ENCODE data around the gene BMPER. TPM values are rescaled to one million over a fixed set of nuclear protein-coding genes. Genes with fewer than 3 reads are reported as not detected.

BMPER gene
- total RNA-seq, 6 experiments from 2014 or later = 9.4 to 13.5 (median 11.1) TPM

DNA sequence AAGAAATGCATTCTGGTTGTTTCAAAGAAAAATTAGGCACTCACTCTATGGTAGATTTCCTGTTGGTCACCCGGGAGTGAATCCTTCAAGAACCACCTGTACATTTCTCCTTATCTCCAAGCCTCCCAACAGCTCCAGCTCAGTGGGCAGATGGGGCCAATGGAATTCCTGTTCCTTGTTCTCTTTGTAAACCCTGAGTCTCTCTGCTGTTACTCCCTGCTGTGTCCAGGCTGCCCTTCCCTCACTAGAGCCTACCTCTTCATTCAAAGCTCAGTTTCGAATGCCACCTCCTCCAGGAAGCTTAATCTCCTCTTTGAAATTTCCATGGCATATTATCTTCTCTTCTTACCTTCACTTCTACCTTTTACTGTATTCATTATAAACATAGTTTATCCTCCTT lies 3.5 kb upstream of the BMPER start:
- no peaks in the 10 kb centered on the region; the same call in 1 of the 2 replicates for H3K27me3 Mint-ChIP-seq (ENCODE audit: insufficient read depth)
- H3K36me3 Mint-ChIP-seq (ENCODE audit: low read depth) = no peaks in the 10 kb centered on the region
- no peak overlapping the region for H3K27ac Mint-ChIP-seq
- no peak for DNase-seq
- H3K4me3 Mint-ChIP-seq = no peak overlapping the region
- no peaks in the 10 kb centered on the region for H3K9me3 Mint-ChIP-seq
- TF ChIP-seq, protein P1, sequence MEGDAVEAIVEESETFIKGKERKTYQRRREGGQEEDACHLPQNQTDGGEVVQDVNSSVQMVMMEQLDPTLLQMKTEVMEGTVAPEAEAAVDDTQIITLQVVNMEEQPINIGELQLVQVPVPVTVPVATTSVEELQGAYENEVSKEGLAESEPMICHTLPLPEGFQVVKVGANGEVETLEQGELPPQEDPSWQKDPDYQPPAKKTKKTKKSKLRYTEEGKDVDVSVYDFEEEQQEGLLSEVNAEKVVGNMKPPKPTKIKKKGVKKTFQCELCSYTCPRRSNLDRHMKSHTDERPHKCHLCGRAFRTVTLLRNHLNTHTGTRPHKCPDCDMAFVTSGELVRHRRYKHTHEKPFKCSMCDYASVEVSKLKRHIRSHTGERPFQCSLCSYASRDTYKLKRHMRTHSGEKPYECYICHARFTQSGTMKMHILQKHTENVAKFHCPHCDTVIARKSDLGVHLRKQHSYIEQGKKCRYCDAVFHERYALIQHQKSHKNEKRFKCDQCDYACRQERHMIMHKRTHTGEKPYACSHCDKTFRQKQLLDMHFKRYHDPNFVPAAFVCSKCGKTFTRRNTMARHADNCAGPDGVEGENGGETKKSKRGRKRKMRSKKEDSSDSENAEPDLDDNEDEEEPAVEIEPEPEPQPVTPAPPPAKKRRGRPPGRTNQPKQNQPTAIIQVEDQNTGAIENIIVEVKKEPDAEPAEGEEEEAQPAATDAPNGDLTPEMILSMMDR (IDR thresholded peaks at IDR 0.05) = no peak
- H3K4me1 Mint-ChIP-seq (ENCODE audit: low read depth) = peaks cover 62% of the 10 kb centered on the region

DNA sequence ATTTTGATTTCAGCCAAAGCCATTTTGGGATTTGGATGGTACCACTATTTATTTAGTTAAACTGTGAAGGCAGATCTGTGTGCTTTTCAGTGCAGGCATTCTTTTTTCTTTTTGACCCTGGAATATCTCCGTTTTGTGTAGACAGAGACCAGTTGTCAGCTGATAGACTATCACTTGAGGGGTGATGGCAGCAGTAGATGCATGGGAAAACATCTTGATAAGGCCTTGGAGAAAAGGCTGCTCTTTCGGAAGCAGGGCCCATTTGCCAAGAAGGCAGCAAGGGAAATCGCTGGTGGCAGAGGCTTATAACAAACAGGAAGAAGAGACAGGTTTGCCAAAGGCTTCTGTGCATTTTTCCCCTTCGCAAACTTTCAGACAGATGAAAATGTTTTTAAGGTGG lies 2.6 kb upstream of the BMPER start:
- Mint-ChIP-seq H3K9me3 (no peaks in the 10 kb centered on the region), H3K27ac (no peak overlapping the region), H3K4me3 (peak overlapping the region; percentile 10; the same call in 1 of the 2 replicates), H3K4me1 (ENCODE audit: low read depth) (peaks cover 71% of the 10 kb centered on the region), H3K36me3 (ENCODE audit: low read depth) (no peaks in the 10 kb centered on the region), H3K27me3 (ENCODE audit: insufficient read depth) (no peaks in the 10 kb centered on the region; the same call in 1 of the 2 replicates)
- TF ChIP-seq, protein P1 (IDR thresholded peaks at IDR 0.05) = no peak
- no peak for DNase-seq

DNA sequence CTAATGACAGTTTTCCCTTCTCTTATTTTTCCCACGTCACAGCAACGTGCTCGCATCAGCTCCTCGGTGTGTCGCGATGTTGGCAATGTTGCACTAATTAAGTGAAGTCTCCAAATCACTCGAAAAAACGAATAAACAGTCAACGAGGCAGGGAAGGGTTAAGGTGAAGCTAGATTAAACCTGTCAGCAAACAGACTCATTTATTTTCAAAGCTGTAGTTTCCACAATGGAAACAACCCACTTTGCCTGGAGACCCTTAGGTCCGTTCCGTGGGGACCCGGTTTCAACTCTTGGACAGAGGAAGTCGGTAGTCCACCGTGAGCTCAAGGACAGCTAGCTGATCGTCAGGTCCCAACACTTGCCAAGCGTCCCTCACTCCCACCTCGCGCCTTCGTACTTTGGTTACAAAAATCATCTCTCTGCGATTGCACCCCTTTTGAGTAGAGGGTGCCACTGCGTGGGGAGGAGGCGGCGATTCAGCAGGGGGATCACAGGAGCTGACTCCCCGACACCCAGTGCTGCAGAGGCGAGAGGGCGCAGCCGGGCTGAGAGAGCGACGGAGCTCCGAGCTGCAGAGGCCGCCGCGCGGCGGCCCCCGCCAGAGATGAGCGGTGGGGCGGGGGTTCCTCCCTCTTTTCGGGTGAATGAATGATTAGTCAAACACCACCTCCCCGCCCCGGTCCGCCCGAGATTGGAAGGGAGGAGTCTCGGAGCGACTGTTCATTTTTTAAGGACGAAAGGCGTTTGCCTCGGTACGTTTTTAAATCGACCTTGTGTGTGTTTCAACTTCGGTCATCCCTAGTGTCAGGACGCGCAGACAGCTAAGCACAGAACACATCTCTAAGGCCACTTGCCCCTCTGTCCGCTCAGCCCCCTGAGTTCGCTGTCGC lies 1.3 kb upstream of the BMPER start:
- Mint-ChIP-seq H3K4me1 (ENCODE audit: low read depth) (peaks cover 72% of the 10 kb centered on the region), H3K36me3 (ENCODE audit: low read depth) (no peaks in the 10 kb centered on the region), H3K9me3 (no peaks in the 10 kb centered on the region), H3K27ac (peak overlapping the region; percentile 90), H3K27me3 (ENCODE audit: insufficient read depth) (no peaks in the 10 kb centered on the region; the same call in 1 of the 2 replicates), H3K4me3 (peak overlapping the region; percentile 90)
- DNase-seq = peak; percentile 33
- TF ChIP-seq, protein P1 (IDR thresholded peaks at IDR 0.05) = no peak

DNA sequence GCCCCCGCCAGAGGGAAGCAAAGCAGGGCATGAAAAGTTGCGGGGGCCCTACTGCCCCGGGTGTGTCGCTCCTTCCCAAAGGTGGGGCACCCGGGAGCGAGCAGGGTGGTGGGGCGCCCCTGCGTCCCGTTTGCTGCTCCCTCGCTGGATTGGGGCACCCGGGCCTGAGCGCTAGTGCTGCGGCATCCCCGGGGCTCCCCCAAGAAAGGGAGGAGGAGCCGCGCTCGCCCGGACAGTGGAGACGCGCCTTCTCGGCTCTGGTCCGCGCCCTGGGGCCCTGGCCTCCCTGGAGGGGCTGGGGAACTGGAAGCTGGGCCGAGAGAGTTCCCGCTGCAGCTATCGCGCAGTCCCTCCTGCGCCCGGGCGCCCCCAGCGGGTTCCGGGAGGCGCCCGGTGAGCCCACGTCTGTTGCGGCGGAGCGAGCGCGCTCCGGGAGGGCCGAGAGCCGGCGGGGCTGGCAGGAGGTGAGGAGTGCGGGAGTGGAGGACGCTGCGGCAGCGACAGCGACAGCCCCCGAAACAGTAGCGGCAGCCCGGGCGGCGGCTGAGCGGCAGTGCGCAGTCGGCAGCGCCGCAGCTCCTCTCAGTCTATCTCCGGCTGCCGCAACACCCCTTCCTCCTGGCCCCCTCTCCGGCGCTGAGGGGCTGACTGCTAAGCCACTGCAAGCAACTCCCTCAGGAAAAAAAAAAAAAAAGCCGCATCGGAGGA lies 504 bp upstream of the BMPER start:
- TF ChIP-seq, protein P1 (IDR thresholded peaks at IDR 0.05) = peak; percentile 60

DNA sequence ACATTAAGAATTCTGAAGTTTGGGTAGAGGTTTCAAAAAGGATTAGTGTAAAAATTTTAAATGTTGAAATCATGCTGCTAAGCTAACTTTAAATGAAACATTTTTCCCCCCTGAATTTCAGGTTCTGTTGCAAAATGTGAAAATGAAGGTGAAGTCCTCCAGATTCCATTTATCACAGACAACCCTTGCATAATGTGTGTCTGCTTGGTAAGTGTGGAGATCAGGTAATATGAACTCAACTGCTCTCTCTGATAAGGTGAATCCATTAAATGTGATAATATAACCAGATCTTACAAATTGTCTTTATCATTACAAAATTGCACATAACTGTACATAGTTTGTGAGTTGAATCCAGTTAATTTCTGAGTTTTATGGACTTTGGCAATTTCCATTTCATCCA lies 1.4 kb downstream of the BMPER start:
- no peak overlapping the region for H3K27ac Mint-ChIP-seq
- H3K4me3 Mint-ChIP-seq = peak overlapping the region; percentile 90; the same call in 1 of the 2 replicates
- no peaks in the 10 kb centered on the region; the same call in 1 of the 2 replicates for H3K27me3 Mint-ChIP-seq (ENCODE audit: insufficient read depth)

More for the DNA sequence above, 504 bp upstream of the BMPER start:
- no peaks in the 10 kb centered on the region for H3K36me3 Mint-ChIP-seq (ENCODE audit: low read depth)
- H3K4me3 Mint-ChIP-seq = peak overlapping the region; percentile 90
- peaks cover 67% of the 10 kb centered on the region for H3K4me1 Mint-ChIP-seq (ENCODE audit: low read depth)
- DNase-seq = peak; percentile 53
- no peaks in the 10 kb centered on the region; the same call in 1 of the 2 replicates for H3K27me3 Mint-ChIP-seq (ENCODE audit: insufficient read depth)
- no peaks in the 10 kb centered on the region for H3K9me3 Mint-ChIP-seq
- peak overlapping the region; percentile 90 for H3K27ac Mint-ChIP-seq

More for the DNA sequence above, 1.4 kb downstream of the BMPER start:
- TF ChIP-seq, protein P1 (IDR thresholded peaks at IDR 0.05) = no peak
- Mint-ChIP-seq H3K36me3 (ENCODE audit: low read depth) (peaks cover 3% of the 10 kb centered on the region), H3K9me3 (no peaks in the 10 kb centered on the region), H3K4me1 (ENCODE audit: low read depth) (peaks cover 48% of the 10 kb centered on the region)
- no peak for DNase-seq
